HG02642 (cell line): ENCODE measurements around the gene AGER.
A peak's percentile ranks its signal among the peaks of the same experiment; 100 is the strongest.
"Not testable (repeated sequence)": the region's sequence is repeated elsewhere in the genome, so short reads cannot be mapped to it uniquely, and the experiment has no call there.

Experiments
- ATAC-seq: cut with Tn5 transposase; IDR thresholded peaks from one replicate; pipeline ENCODE4 v1.9.1; 2021; ENCODE audit warnings: mild to moderate bottlenecking; ENCODE audit not compliant: unreplicated experiment, poor library complexity

AGER gene

DNA sequence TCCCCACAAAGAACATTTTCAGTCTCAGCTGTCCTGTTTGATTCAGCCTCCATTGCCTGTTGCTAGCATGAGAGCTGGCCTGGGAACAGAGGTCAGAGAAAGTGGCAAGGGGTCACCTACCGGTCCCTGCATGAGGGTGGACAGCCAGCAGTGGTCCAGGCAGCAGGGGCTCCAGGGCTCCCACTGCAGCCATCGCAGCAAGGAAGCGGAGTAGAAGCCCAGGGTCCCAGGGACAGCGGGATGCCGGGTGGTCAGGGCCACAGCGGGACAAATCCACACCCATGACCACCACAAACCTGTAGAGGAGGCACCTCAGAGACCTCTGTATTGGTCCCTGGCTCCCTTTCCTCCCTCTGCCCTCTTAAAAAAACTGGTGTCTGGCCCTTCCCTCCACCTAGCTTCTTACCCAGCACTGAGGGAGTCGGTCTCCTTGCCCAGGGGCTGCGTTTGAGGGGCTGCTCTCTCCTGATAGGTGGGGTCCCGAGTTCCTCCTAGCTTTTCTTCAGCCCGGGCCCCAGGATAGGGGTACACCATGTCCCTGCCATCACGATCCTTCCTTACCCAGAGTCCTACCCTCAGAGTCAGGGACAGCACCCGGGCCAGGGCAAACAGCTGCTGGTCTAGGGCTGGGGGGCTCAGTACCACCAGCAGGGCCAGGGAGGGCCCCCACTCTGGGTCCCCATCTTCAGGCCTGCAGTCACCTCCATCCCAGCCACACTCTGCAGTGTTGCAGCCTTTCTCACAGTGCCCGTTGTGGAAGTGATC is 16.8 kb upstream of the AGER start:
- no peak for ATAC-seq

DNA sequence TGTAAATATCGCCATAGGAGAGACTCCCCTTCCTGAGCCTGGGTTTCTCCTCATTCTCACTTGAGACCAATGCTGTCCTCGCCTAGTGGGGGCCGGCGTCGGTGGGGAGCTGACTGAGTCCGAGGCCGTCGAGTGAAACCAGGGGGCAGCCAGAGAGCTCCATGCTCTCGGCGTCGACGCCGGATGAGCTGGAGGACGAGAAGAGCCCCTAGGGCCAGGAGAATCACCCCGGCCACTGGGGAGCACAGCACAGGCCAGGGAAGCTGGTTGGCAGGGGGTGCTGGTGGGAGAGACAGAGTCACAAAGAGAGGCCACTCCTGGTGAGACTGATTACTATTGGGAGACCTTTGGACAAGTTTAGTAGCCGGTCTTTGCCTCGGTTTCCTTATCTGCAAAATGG is 14.8 kb upstream of the AGER start:
- ATAC-seq, result no peak

DNA sequence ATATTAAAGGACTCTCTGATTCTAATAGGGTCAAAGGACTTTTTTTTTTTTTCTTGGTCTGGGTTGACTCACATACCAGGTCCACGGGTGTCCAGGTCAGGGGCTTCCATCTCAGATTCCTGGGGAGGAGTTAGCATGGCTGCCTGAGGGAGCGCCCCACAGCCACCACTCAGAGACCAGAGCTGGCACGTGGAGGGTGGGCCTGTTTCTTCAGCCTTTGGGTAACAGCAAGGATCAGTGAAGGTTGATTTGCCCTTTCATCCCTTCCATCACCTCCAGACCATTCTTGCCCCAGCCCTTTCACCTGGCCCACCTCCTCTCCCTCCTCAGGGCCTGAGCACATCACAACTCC is 14.3 kb upstream of the AGER start:
- no peak for ATAC-seq

DNA sequence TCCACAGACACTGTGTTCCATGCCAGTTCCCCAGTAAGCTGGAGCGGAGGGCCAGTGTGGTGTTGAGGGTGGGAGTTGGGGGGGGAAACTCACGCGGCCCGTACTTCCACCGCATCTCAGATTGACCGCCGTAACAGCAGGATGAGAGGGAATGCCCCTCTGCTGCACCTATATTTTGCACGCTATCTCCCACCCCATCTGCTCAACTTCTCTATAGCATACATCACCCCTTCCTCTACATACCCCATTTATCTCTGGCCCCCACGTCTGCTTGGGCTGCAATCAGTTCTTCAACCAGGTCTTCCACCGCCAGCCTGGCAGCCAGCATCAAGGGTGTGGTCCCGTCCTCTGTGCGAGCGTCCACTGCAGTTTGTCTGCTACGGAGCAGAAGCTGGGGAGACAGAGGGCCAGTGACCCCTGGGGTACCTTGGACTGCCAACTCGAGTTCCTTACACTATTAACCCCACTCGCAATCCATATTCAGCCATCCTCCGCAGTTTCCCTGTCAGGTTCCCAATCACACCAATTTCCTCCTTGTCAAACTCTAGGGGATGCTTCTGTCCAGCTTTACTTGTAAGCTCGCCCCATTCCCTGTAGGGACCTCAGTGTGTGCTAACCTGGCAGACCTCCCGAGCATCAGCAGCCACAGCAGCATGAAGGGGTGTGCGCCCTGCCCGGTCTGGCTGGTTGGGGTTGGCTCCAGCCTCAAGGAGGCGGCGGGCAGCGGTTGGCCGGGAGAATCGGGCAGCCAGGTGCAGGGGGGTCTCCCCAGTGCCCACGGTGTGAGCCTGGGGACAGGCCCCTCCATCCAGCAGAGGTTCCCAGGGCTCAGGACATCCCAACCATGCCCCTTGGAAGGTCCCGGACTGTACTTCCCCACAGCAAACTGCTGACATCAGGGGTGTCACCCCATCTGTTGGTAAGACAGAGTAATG is 12.9 kb upstream of the AGER start:
- no peak for ATAC-seq

DNA sequence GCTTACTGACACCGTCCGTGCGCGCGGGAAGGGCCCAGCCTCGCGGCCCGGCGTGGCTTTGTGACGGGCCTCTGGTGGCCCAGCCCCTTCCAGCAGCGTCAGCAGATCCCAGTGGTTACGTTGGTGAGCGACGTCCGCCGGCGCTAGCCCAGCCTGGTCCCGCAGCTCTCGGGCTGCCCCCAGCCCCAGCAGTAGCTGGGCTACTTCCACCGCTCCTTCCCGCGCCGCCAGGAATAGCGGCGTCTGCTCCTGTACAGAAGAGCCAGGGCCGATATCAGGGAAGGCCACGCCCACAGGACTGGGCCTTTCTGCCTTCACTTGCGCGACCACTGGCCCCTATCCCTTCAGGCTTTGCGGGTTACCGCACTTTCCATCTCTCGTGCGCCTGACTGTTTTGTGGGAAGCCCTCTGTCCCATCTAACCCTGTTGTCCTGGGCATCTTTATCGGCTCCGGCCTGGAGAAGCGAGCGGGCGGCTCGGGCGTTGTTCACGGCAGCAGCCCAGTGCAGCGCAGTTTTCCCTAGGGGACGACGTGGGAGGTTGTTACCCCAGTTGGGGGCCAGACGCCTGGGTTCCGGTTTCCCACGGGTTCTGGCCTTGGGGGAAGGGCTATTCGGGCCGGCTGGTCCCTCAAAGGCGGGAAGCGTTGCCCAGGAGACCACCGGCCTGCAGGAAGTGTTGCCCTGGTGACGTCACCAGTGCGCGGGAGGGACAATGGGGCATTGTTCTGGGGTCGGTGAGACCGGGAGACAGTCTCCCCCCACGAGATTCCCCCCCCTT is 12.0 kb upstream of the AGER start:
- peak; percentile 20 for ATAC-seq

DNA sequence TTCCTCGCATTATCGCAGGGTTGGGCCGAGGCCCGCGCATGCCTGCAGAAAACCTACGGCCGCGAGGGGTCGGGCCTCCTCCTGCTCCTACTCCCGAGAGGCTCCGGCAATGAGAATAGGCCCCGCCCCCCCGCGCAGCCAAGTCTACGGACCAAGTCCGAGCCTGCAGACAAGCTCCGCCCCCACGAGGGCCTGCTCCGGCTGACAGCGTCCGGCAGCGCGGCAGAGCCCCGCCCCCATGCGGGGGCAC is 11.5 kb upstream of the AGER start:
- ATAC-seq, result peak; percentile 80

DNA sequence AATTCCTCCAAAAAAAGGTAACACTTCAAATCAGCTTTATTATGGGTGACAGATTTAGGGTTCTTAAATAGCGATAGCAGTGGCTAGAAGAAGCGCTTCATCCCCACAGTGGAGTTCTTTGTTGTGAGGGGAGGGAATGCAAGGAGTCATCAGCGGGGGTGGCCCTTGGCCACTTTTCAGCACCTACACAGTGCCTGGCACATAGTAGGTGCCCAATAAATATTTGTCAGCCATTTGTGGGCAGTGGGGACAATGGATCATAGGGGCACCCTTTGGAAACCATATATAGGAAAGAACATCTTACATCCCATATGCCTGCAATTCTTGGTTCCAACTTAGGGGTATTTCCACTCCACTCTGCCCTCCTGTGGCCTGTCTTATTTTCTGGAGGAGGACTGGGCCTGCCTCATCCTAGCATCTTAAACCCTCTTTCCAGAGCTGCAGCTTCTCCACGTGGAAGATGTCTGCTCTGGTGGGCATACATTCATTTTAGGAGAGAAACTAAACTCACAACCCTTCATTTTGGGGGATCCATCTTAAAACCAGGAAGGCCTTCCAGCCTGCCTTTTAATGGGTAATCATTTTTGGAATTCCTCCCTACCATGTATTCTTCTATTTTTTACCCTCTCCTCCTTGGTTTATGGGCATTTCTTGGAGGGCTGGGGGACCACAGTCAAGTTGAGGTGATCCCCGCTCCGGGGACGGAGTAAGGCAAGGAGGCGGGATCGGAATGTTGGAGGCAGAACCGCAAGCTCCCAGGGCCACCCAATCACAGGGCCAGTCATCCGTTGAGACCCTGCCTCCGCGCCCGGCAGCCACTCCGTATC is 11.0 kb upstream of the AGER start:
- ATAC-seq, result no peak

DNA sequence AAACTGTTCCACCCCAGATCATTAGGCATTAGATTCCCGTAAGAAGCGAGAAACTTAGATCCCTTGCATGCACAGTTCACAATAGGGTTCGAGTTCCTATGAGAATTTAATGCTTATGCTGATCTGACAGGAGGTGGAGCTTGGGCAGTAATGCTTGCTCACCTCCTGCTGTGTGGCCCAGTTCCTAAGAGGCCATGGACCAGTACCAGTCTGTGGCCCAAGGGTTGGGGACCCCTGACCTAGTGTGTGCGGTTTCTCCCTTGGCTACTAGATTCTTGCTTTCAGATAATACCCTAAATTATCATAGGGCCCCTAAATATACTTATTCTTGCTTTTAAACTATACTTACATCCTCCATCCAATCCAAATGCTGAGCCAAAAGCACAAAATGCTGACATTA is 10.3 kb upstream of the AGER start:
- ATAC-seq, result no peak

DNA sequence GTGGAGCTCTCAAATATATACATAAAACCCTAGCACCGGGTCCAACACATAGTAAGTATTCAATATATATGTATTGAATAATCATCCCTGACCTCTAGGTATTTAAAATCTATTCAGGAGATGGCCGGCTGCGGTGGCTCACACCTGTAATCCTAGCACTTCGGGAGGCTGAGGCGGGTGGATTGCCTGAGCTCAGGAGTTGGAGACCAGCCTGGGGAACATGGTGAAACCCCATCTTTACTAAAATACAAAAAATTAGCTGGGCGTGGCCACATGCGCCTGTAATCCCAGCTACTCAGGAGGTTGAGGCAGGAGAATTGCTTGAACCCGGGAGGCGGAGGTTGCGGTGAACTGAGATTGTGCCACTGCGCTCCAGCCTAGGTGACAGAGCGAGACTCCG is 9.0 kb upstream of the AGER start:
- ATAC-seq, result not testable (repeated sequence)

DNA sequence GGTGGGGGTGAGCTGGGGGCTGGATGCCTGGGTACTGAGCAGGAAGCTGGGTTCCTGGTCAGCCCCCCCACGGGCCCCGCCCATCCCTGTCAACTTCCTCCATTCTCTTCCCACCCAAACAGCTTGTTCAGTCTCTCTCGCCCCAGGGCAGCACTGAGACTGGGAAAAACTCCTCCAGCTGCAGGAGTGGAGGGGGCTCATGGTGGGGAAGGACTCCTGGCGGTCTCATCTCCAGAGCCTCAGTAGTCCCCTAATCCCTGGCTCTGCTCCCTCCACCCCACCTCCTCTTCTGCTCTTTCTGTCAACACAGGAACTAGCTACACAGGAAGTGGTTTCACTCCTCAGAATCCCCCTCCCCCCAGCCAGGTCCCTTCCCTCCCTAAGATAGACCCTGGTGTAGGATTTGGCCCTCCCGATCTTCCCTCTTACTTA is 8.6 kb upstream of the AGER start, which contains the start of gene GPSM3:
Gene GPSM3, minus strand, starts transcription at position 36 of the 432 bp plus-strand sequence. CDS start 130 bp downstream, outside the sequence.
- no peak for ATAC-seq

DNA sequence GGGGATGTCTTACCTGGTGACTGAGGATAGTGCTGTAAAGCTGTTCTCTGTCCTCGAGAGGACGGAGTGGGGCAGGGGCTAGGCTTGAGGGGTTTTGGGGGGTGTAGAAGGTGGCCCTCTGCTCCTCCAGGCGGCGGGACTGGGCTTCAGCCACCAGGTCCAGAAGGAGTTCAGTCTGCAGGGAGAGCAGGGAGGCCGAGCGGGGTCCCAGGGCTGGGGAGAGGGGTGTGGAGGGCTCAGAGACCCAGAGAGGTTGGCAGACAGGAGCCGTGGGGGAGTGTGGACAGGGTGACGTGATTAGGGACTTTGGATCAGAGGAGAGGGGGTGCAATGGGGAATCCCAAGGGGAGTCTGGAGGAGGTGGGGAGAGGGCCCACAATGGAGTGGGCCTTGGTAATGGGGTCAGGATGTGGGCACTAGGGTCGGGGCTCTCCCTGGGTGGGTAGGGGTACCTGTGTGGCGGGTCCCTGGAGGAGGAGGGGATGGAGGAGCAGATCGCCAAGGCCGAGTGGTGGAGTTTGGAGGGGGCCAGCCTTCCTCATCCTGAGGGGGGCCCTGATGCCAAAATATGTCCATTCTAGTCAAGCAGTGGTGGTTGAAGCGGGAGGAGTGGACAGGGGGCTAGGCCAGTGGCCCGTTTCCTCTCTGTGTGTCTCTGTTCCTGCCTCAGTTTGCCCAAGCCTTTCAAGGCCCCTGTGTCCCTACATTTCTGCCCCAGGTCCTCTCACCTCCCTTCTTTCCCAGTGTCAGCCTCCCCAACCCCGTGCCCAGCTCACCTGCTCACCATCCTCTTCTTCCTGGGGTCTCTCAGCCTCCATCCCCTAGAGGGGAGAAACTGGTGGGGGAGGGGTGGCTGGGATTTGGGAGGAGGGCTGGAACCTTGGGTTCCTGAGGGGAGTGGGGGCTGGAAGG is 7.9 kb upstream of the AGER start:
- ATAC-seq, result no peak

DNA sequence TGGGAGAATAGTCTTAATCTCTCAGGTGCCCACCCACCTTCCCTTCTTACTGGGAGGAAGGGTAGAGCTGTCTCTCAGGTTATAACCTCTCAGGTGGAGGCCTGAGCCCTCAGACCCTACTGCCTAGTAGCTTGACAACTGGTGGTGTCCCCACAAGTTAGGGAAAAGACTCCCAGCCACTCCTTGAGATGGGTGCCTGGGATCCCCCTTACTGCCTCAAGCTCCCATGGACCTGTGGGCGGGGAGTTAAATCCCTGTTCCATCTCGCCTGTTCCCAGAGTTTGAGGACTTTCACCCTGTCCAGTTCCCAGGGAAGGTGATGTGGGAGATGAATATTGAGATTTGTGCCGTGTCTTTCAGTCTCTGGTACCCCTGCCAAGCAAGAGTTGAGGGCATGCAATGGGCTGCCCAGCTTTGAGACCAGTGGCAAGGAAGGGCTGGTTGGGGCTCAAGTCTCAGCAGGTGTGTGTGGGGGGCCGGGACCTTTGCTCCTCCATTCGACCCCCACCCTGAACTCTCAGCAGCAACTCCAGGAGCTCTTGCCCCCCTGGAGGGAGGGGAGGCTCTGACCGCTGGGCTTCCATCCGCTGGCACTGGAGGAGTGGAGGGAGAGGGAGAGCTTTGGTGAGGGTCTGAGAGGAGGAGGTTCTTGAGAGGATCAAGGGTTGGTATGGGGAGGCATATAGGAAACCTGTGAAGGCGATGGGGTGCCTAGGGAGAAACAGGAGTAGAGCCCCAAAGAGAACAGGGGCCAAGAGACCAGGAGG is 7.0 kb upstream of the AGER start:
- ATAC-seq, result no peak

DNA sequence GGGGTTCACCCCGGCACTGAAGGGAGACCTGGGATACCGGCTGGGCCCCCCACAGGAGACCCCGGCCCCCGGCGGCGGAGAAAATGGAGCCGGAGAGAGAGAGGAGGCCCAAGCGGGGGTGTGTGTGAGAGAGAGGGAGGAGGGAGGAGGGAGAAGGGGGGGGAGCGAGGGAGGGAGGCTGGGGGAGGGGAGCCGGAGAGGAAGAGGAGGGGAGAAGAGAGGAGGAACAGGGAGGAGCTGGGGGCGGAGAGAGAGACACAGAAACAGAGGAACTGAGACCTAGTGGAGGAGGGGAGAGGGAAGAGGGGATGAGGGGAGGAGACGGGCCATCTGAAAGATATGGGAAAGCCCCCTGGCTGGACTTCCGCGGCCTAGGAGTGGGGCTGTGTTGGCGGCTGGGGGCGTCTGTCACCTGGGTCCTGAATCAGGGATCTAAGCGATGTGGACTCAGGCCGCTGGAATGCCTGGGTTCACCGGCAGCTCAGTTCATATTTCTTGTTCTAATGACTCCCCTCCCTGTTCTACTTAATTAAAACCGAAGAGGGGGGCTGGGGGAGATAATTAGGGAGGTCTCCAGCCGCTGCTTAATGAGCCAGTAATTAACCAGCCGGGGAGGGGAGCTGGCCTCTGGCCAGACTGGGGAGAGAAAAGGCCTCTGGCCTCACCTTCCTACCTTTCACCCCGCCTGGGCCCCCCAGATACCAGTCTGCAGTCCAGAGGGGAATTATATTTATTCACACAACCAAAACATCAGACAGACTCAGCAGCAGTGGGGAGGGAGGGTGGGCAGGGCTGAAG is 6.2 kb upstream of the AGER start, which contains the start of gene PBX2:
Gene PBX2, minus strand, starts transcription at position 149 of the 798 bp plus-strand sequence. CDS start 287 bp downstream, outside the sequence.
- peak; percentile 69 for ATAC-seq

DNA sequence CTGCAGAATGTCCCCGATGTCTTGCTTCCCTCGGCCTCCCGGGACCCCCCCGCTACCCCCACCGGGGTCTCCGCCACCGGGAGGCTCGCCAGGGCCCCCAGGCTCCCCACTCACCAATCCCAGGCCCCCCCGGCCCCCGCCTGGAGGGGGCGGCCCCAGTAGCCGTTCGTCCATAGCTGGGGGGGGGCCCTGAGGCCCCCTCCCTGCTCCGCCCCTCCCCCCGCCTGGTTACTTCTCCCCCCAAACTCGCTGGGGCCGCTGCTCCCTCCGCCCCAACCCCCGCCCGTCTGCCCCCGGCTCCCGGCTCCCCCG is 5.6 kb upstream of the AGER start:
- no peak for ATAC-seq

DNA sequence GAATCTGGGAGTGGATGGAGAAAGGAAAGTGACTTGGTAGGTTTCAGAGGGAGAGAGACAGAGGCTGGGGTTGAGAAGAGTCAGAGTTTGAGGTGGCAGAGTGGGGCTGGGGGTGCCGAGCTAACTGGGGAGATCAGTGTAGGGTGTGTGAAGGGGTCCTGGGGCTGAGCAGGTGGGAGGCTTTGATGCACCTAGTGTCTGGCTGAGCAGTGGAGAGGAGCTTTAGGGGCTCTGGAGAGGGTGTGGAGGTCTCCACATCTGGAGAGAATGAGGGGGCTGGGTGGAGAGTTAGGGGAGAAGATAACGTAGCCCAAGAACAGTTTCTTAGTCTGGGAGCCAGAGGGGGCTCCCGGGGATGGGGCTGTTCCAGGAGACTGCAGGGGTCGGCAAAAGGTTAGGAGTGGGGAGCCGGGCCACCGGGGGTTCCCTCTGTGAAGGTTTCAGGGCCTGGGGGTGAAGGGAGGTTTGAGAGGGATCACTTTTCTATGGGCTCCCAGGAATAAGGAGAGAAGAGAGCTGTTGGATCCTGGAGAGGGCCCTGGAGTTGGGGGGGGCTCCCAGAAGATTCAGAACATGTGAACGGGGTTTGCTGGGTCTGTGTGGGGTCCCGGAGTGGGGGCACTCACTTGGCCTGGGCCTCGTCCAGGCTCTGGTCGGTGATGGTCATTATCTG is 5.2 kb upstream of the AGER start:
- ATAC-seq, result no peak

DNA sequence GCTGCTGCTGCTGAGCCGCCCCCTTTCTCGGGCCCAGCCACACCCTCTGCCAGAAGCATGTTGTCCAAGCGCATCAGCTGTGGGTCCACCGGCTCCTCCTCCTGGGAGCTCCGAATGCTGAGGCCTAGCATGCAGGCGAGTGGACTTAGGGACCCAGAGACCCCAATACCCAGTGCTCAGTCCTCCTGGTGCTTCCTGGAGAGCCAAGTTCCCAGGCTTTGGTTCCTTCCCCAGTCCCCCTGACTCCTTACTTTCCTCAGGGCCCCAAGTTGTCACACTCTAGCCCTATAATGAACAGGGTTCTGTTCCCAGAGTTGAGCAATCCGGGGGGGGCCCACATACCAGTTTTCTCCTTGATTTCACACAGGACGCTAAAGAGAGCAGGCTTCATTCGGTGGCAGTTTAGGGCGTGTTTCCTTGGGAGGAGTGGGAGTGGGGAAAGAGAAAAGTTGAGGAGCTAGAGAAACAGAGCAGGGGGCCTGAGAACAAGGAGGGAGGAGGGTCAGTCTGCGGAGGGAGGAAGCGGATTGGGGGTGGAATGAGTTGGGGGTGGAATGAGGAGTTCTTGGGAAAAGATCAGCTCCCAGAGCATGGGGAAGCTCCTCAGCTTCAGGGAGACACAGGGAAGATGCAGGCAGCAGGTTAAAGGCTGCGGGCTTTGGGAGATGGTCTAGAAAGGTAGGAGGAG is 4.5 kb upstream of the AGER start:
- ATAC-seq, result no peak
